Activated gamma-delta T cell treated with anti-CD3 and anti-CD28 coated beads, Interleukin-2, amount 50 U/mL, for 16 hours (primary cell): Measurements from ENCODE around the gene TMEM41B.
"Not testable (repeated sequence)": the region's sequence is repeated elsewhere in the genome, so short reads cannot be mapped to it uniquely, and the experiment has no call there.

Experiments used
- DNase-seq: peaks from one replicate; pipeline ENCODE4 v3.0.0-alpha.2; 2020; ENCODE audit warnings: low read depth

Gene TMEM41B

DNA sequence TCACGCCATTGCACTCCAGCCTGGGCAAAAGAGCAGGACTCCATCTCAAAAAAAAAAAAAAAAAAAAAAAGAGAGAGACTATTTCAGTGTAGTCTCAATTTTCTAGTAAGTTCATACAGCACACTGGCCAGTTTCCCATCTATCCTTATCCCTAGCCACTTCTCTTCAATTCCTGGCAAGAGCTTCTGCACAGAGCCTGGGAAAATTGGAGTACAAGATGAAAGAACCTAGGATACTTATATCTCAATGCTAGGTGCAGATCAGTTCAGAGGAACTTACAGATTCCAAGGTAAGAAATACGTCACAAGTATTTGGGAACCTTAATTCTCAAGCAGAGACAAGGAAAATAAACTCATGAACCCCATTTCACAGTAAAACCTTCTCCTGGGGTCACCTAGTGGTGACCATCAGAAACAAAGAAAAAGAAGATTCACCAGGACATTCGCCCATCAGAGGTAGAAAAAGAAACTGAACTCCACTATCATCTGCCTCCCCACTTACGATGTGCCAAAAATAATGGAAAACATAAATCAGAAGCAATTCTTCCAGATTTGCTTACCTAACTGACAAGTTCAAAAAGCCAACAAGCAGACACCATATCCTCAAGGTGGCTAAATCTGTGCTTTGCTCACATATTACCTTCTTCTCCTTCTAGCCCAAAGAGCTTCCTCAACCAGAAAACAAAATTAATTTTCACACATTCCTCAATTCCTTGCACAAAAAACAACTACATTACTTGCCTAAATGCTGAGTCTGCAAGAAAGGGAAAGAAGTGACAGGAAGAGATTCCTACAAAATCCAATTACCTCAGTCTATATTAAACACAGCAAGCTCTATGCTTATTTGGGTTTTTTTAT is 54.2 kb downstream of the TMEM41B start:
- no peak for DNase-seq

GRCh38 chr11:9258279-9258678 is 56.1 kb downstream of the TMEM41B start:
- DNase-seq = not testable (repeated sequence)

GRCh38 chr11:9254416-9254815 is 60.0 kb downstream of the TMEM41B start:
- no peak for DNase-seq

- DNase-seq = no peak
Observed at GRCh38 chr11:9253086-9253485, 61.3 kb downstream of the TMEM41B start.

GRCh38 chr11:9251311-9251710 is 63.1 kb downstream of the TMEM41B start:
- DNase-seq = no peak

- no peak for DNase-seq
Observed at GRCh38 chr11:9250139-9250582, 64.2 kb downstream of the TMEM41B start.

DNA sequence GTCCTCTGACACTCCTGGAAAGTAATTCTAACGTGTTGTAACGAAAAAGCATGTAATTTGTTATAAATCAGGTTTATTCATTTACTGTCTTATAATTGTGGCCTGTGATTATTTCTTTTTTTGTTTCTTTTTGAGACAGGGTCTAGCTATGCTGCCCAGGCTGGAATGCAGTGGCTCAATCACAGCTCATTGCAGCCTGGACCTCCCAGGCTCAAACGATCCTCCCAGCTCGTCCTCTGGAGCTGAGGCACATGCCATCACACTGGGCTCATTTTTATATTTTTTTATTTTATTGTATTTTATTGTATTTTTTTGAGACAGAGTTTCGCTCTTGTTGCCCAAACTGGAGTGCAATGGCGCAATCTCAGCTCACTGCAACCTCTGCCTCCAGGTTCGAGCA is 65.1 kb downstream of the TMEM41B start:
- no peak for DNase-seq

GRCh38 chr11:9247863-9248262 is 66.5 kb downstream of the TMEM41B start:
- DNase-seq = no peak

GRCh38 chr11:9236242-9236641 is 78.2 kb downstream of the TMEM41B start:
- DNase-seq = not testable (repeated sequence)

DNA sequence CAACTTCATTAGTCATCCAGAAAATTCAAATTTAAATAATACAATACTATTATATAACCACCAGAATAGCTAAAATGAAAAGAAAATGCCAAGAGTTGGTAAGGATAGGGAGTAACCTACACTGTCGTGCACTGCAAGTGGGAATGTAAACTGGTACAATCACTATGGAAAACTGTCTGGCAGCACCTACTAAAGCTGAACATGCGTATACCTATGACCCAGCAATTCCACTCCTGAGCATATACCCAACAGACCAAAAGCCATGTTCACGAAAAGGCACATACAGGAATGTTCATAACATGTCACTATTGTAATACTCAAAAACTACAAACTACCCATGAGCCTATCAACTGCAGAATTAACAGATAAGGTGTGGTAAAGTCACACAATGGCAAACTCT is 81.9 kb downstream of the TMEM41B start:
- DNase-seq = no peak

GRCh38 chr11:9231848-9232177 is 82.6 kb downstream of the TMEM41B start:
- no peak for DNase-seq
